C4-2B (cell line): ENCODE measurements around the gene FOXL3.

Experiments
- CTCF ChIP-seq: fragments of 450-650 bp; conservative IDR thresholded peaks from 2 replicates; pipeline ENCODE4 v1.5.1; 2017; ENCODE audit warnings: mild to moderate bottlenecking
- ZFX ChIP-seq: fragments of 450-650 bp; IDR thresholded peaks from 2 replicates; pipeline ENCODE4 v1.6.1; 2017

GRCh38 chr7:253581-254336, 36.2 kb upstream of the FOXL3 start:
- TF ChIP-seq CTCF (no peak), ZFX (no peak)
